Muscle of leg (tissue), 11 donors: Measurements from ENCODE around the gene PTPN14. TPM values are rescaled to one million over a fixed set of nuclear protein-coding genes. Genes with fewer than 3 reads are reported as not detected.

Experiments used
- DNase-seq: peaks from one replicate; pipeline ENCODE4 v3.0.0; 2013
- H3K27ac ChIP-seq: one replicate; pipeline ENCODE4 v1.5.1; 2013; ENCODE audit warnings: mild to moderate bottlenecking, low read length, control low read depth
- H3K27me3 ChIP-seq: one replicate; pipeline ENCODE4 v1.6.1; 2013; ENCODE audit warnings: low read length; ENCODE audit not compliant: control insufficient read depth, insufficient read depth
- H3K36me3 ChIP-seq: one replicate; pipeline ENCODE4 v1.6.1; 2013; ENCODE audit warnings: low read length; ENCODE audit not compliant: control insufficient read depth, insufficient read depth
- H3K4me1 ChIP-seq: one replicate; pipeline ENCODE4 v1.6.1; 2013; ENCODE audit warnings: low read length; ENCODE audit not compliant: control insufficient read depth, insufficient read depth
- H3K4me3 ChIP-seq: one replicate; pipeline ENCODE4 v1.5.1; 2013; ENCODE audit warnings: low read length, control low read depth
- H3K9me3 ChIP-seq: replicated peaks from 2 replicates; pipeline ENCODE4 v1.6.1; 2013; ENCODE audit warnings: low read depth, low read length; ENCODE audit not compliant: control insufficient read depth
- WGBS: methylation state at CpG from one replicate; pipeline ENCODE4 v1.1.5; 2013; ENCODE audit warnings: missing lambda C conversion rate; ENCODE audit not compliant: insufficient coverage; 5-methylcytosine and 5-hydroxymethylcytosine counted together
- polyA plus RNA-seq, 8 donors: library from polyadenylated mRNA; unstranded; fragments of 120-200 nt; gene quantifications; one replicate each; pipeline versions ENCODE4 v1.2.1 to v1.2.3, GENCODE V29; 2013; ENCODE audit warnings: inconsistent platforms in 1 of 8, low replicate concordance in 1 of 8; ENCODE audit not compliant: insufficient read length in 8 of 8, insufficient read depth in 1 of 8
- total RNA-seq: library from RNA; stranded (reverse); fragments of 120-200 nt; gene quantifications from one replicate; pipeline ENCODE4 v1.2.4, GENCODE V29; 2013

PTPN14 gene
- total and polyA plus RNA-seq, 9 donors, result 9.4 to 25.2 (median 15.8) TPM

- peaks cover 8% of the 10 kb centered on the region for H3K4me1 ChIP-seq
- no CpG with 5 or more reads among the region's 1 CpG for WGBS
These were observed 220.2 kb downstream of the PTPN14 start for GRCh38 chr1:214331180-214331579.

GRCh38 chr1:214330715-214331114 lies 220.7 kb downstream of the PTPN14 start:
- Histone ChIP-seq H3K9me3 (no peaks in the 10 kb centered on the region), H3K27ac (no peak overlapping the region), H3K36me3 (peaks cover 56% of the 10 kb centered on the region), H3K4me1 (peaks cover 8% of the 10 kb centered on the region), H3K4me3 (no peak overlapping the region), H3K27me3 (no peaks in the 10 kb centered on the region)
- DNase-seq, result no peak
- WGBS, result 92% methylated on average over 5 of the region's 12 CpGs

More at GRCh38 chr1:214331180-214331579, 220.2 kb downstream of the PTPN14 start:
- Histone ChIP-seq H3K9me3 (no peaks in the 10 kb centered on the region), H3K4me3 (no peak overlapping the region), H3K27me3 (no peaks in the 10 kb centered on the region), H3K27ac (no peak overlapping the region), H3K36me3 (peaks cover 56% of the 10 kb centered on the region)
- DNase-seq, result no peak

- Histone ChIP-seq H3K27ac (no peak overlapping the region), H3K9me3 (no peaks in the 10 kb centered on the region), H3K4me1 (peaks cover 8% of the 10 kb centered on the region), H3K4me3 (no peak overlapping the region), H3K27me3 (no peaks in the 10 kb centered on the region), H3K36me3 (peaks cover 58% of the 10 kb centered on the region)
- DNase-seq, result no peak
- 81% methylated on average over 2 of the region's 3 CpGs for WGBS
These were observed 221.2 kb downstream of the PTPN14 start for GRCh38 chr1:214330222-214330621.

GRCh38 chr1:214329470-214330220 lies 221.8 kb downstream of the PTPN14 start:
- H3K27ac ChIP-seq, result no peak overlapping the region
- H3K27me3 ChIP-seq, result no peaks in the 10 kb centered on the region
- DNase-seq, result no peak
- H3K4me1 ChIP-seq, result peaks cover 8% of the 10 kb centered on the region
- no peaks in the 10 kb centered on the region for H3K9me3 ChIP-seq
- H3K4me3 ChIP-seq, result no peak overlapping the region
- H3K36me3 ChIP-seq, result peaks cover 54% of the 10 kb centered on the region
- 87% methylated on average over 19 of the region's 20 CpGs for WGBS

GRCh38 chr1:214328770-214329469 lies 222.5 kb downstream of the PTPN14 start:
- peaks cover 8% of the 10 kb centered on the region for H3K4me1 ChIP-seq
- 56% methylated on average over 6 of the region's 11 CpGs for WGBS

DNA sequence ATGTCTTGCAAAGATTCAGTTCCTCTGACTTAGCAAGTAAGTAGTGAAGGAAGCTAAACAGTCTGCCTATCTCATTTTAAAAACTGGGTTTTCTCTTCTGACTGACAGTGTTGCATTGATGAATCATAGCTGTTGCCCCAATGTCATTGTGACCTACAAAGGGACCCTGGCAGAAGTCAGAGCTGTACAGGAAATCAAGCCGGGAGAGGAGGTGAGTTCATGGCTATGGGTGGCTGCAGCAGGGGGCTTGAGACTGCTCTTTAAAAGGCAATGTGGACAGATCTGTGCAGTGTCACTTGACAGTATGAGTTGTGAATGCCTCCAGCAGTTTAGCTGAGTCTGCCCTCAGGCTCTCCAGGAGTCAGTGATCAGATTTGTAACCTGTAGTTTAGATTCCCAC lies 223.9 kb downstream of the PTPN14 start:
- WGBS, result 30% methylated on average over 1 of the region's 1 CpG
- H3K27ac ChIP-seq, result no peak overlapping the region
- peaks cover 42% of the 10 kb centered on the region for H3K36me3 ChIP-seq
- no peak for DNase-seq
- no peaks in the 10 kb centered on the region for H3K9me3 ChIP-seq
- no peak overlapping the region for H3K4me3 ChIP-seq
- peaks cover 4% of the 10 kb centered on the region for H3K4me1 ChIP-seq
- no peaks in the 10 kb centered on the region for H3K27me3 ChIP-seq

More at GRCh38 chr1:214328770-214329469, 222.5 kb downstream of the PTPN14 start:
- Histone ChIP-seq H3K27ac (no peak overlapping the region), H3K36me3 (peaks cover 46% of the 10 kb centered on the region), H3K4me3 (no peak overlapping the region), H3K27me3 (no peaks in the 10 kb centered on the region), H3K9me3 (no peaks in the 10 kb centered on the region)
- DNase-seq, result peak; percentile 86

DNA sequence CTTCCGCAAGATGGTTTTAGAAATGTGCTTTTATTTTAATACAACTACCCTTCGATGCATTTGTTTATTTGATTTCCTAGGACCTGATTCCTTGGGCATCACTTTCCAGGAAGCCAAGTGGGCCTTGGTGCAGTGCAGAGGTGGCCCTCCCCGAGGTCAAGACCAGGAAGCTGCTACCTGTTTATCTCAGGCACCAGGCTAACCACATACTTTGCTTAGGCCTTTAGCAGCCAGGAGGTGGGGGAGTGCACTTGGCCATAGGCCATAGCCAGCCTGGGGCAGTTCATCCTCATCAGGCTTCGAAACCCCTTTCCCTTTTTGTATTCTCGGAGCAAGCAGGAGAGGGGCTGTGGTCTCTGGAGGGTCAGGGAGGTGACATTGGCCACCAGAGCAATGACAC lies 225.0 kb downstream of the PTPN14 start:
- WGBS, result 44% methylated on average over 1 of the region's 5 CpGs
- Histone ChIP-seq H3K4me1 (peaks cover 4% of the 10 kb centered on the region), H3K36me3 (peaks cover 38% of the 10 kb centered on the region)

DNA sequence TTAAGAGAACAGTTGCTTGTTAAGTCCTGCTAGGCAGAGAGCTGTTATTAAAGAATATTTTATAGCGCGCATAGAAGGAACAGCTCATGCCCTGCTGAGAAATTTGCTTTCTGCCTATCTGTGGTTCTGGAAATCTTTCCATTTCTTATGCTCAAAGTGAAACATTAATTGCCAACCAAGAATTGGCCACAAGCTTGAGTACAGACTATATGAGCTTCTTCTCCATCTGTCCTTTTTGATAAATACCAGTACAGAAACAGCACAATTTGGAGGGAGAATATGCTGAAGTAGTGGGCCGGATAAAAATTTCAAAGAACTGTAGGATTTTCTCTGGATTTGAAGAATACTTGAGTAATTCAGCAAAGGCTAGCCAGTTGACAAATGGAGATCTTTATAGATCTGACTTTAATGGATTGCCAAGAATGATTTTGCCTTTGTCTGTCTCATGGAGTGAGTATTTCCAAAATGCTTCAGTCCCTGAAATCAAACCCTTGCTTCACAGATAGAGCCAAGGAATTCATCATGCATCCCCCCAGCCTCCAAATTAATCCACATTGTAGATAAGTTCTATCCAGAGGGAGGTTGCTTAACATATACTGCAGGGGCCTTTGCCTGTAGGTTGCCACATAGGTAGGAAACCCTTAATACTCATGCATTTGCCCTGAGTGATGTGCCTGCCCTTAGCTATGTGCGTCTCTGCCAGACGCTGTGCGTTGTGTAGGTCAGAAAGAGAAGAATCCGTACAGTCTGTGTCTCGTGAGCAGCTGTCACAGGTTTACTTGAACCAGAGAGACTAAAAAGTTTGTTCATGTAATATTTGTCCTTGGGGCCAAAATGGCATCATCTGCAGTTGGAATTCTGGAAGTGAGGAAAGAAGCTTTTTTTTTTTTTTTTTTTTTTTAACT lies 226.3 kb downstream of the PTPN14 start:
- Histone ChIP-seq H3K4me3 (no peak overlapping the region), H3K9me3 (no peaks in the 10 kb centered on the region), H3K27me3 (no peaks in the 10 kb centered on the region), H3K4me1 (peaks cover 4% of the 10 kb centered on the region), H3K36me3 (peaks cover 35% of the 10 kb centered on the region), H3K27ac (no peak overlapping the region)
- WGBS, result 92% methylated on average over 6 of the region's 8 CpGs
- no peak for DNase-seq

More for the DNA sequence above, 225.0 kb downstream of the PTPN14 start:
- no peak for DNase-seq
- Histone ChIP-seq H3K27ac (no peak overlapping the region), H3K27me3 (no peaks in the 10 kb centered on the region), H3K9me3 (no peaks in the 10 kb centered on the region), H3K4me3 (no peak overlapping the region)

DNA sequence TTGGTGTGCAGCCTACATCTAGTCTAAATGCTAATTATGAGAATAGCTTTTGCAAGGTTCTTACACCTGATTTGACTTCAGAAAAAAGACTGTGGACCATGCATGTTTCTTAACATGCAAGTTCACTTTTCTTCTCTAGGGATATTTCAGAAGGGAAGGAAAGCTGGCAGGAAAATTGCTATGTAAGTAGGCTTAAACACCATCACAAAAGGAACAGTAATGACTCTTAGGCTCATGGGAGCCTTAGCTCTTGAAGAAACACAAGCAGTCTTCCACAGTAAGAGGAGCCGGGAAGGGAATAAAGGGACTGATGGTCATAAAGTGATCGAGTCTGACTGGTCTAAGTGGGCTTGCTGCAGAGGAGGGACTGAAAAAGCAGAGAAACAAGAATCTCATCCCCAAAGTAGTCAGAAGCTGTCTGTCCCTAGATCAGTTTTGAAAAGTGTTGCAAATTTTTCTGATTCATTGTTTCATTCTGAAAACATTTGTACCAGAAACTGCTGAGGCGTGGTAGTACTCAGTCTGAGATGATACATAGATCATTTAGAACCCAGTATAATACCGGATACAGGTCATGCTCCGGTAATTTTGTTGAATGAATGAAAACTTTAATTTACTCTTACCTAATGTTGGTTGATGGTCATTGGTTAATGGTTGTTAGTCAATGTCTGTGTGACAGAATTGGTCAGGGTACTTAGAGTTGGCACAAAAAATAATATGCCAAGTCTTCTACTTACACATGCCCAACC lies 229.5 kb downstream of the PTPN14 start:
- Histone ChIP-seq H3K4me1 (no peaks in the 10 kb centered on the region), H3K27me3 (no peaks in the 10 kb centered on the region), H3K9me3 (no peaks in the 10 kb centered on the region), H3K27ac (no peak overlapping the region), H3K4me3 (no peak overlapping the region), H3K36me3 (peaks cover 25% of the 10 kb centered on the region)
- DNase-seq, result no peak
- WGBS, result 36% methylated on average over 2 of the region's 5 CpGs
